Dendritic cell treated with granulocyte-macrophage colony-stimulating factor and Interleukin-4, amounts not matched to agents 40 ng/mL and 50 ng/mL, for 4 days (primary cell): Measurements from ENCODE around the gene KLHL33.

Source experiments
- H3K27ac Mint-ChIP-seq: one replicate; pipeline ENCODE4 v1.8.0; 2022; ENCODE audit warnings: mild to moderate bottlenecking, mixed read lengths
- H3K27me3 Mint-ChIP-seq: one replicate; pipeline ENCODE4 v1.8.0; 2022; ENCODE audit warnings: mild to moderate bottlenecking, mixed read lengths
- H3K36me3 Mint-ChIP-seq: one replicate; pipeline ENCODE4 v1.8.0; 2022; ENCODE audit warnings: low read depth, mixed read lengths
- H3K4me1 Mint-ChIP-seq: one replicate; pipeline ENCODE4 v1.8.0; 2022; ENCODE audit warnings: low read depth, mixed read lengths
- H3K4me3 Mint-ChIP-seq: one replicate; pipeline ENCODE4 v1.8.0; 2022; ENCODE audit warnings: mild to moderate bottlenecking, moderate library complexity, mixed read lengths
- H3K9me3 Mint-ChIP-seq: one replicate; pipeline ENCODE4 v1.8.0; 2022; ENCODE audit warnings: mixed read lengths
- intact Hi-C: fragments of 100-400 bp; cut with micrococcal nuclease; formaldehyde crosslinking; loops from one replicate; pipeline ENCODE4 v1.15.0; 2022

Gene KLHL33

GRCh38 chr14:20435582-20436362 is at the start of gene KLHL33:
Gene KLHL33 (minus strand): TSS chr14:20436166. CDS start chr14:20435811, 355 bp downstream.
- H3K27me3 Mint-ChIP-seq: peaks cover 5% of the 10 kb centered on the region
- intact Hi-C loops: no loop called here
- H3K9me3 Mint-ChIP-seq: peaks cover 10% of the 10 kb centered on the region
- H3K4me3 Mint-ChIP-seq: no peak within 1 kb of the TSS
- peaks cover 59% of the 10 kb centered on the region for H3K4me1 Mint-ChIP-seq
- peak within 1 kb of the TSS; percentile 60 for H3K27ac Mint-ChIP-seq
- H3K36me3 Mint-ChIP-seq: no peaks in the 10 kb centered on the region

GRCh38 chr14:20482382-20482781 is 46.4 kb upstream of the KLHL33 start:
- Mint-ChIP-seq H3K4me1 (peaks cover 18% of the 10 kb centered on the region), H3K4me3 (no peak overlapping the region), H3K27ac (no peak overlapping the region), H3K27me3 (no peaks in the 10 kb centered on the region), H3K36me3 (peaks cover 4% of the 10 kb centered on the region), H3K9me3 (no peaks in the 10 kb centered on the region)
- intact Hi-C loops: no loop called here

GRCh38 chr14:20478894-20479293 is 42.9 kb upstream of the KLHL33 start:
- H3K27me3 Mint-ChIP-seq: no peaks in the 10 kb centered on the region
- intact Hi-C loops: loop anchor here (5.0 to 10.0 kb wide), 2 partner anchors 46 to 128 kb away; no protein-coding TSS in a partner anchor
- H3K36me3 Mint-ChIP-seq: peaks cover 35% of the 10 kb centered on the region
- H3K27ac Mint-ChIP-seq: no peak overlapping the region
- H3K4me3 Mint-ChIP-seq: no peak overlapping the region
- peaks cover 30% of the 10 kb centered on the region for H3K4me1 Mint-ChIP-seq
- H3K9me3 Mint-ChIP-seq: no peaks in the 10 kb centered on the region

- H3K27ac Mint-ChIP-seq: peak overlapping the region; percentile 68
- no peak overlapping the region for H3K4me3 Mint-ChIP-seq
- H3K4me1 Mint-ChIP-seq: peaks cover 42% of the 10 kb centered on the region
- no peaks in the 10 kb centered on the region for H3K27me3 Mint-ChIP-seq
- H3K9me3 Mint-ChIP-seq: no peaks in the 10 kb centered on the region
- H3K36me3 Mint-ChIP-seq: peaks cover 50% of the 10 kb centered on the region
- intact Hi-C loops: loop anchor here (2.0 to 10.0 kb wide), 3 partner anchors 15 to 130 kb away; no protein-coding TSS in a partner anchor
Measured at GRCh38 chr14:20477211-20477876, 41.4 kb upstream of the KLHL33 start.

GRCh38 chr14:20476776-20477175 is 40.8 kb upstream of the KLHL33 start:
- intact Hi-C loops: loop anchor here (2.0 to 10.0 kb wide), 3 partner anchors 16 to 131 kb away; no protein-coding TSS in a partner anchor
- Mint-ChIP-seq H3K27me3 (no peaks in the 10 kb centered on the region), H3K4me1 (peaks cover 48% of the 10 kb centered on the region), H3K9me3 (no peaks in the 10 kb centered on the region), H3K36me3 (peaks cover 56% of the 10 kb centered on the region), H3K4me3 (no peak overlapping the region), H3K27ac (no peak overlapping the region)

- Mint-ChIP-seq H3K4me3 (no peak overlapping the region), H3K36me3 (peaks cover 68% of the 10 kb centered on the region), H3K27me3 (no peaks in the 10 kb centered on the region), H3K27ac (peak overlapping the region; percentile 43), H3K4me1 (peaks cover 68% of the 10 kb centered on the region), H3K9me3 (no peaks in the 10 kb centered on the region)
- intact Hi-C loops: loop anchor here (10.0 kb wide), 1 partner anchor 52 kb away; no protein-coding TSS in a partner anchor
Measured at GRCh38 chr14:20472536-20473169, 36.7 kb upstream of the KLHL33 start.

- H3K27me3 Mint-ChIP-seq: no peaks in the 10 kb centered on the region
Measured at GRCh38 chr14:20470603-20470901, 34.6 kb upstream of the KLHL33 start.

GRCh38 chr14:20469890-20470602 is 34.1 kb upstream of the KLHL33 start:
- H3K4me3 Mint-ChIP-seq: peak overlapping the region; percentile 92
- H3K4me1 Mint-ChIP-seq: peaks cover 48% of the 10 kb centered on the region
- H3K27ac Mint-ChIP-seq: peak overlapping the region; percentile 91
- intact Hi-C loops: loop anchor here (1.0 to 10.0 kb wide), 3 partner anchors 9 to 55 kb away; partner anchors contain the start of genes APEX1, OSGEP and PIP4P1
- H3K36me3 Mint-ChIP-seq: peaks cover 47% of the 10 kb centered on the region
- no peaks in the 10 kb centered on the region for H3K9me3 Mint-ChIP-seq
- H3K27me3 Mint-ChIP-seq: no peaks in the 10 kb centered on the region

More at GRCh38 chr14:20470603-20470901, 34.6 kb upstream of the KLHL33 start:
- intact Hi-C loops: loop anchor here (10.0 kb wide), 1 partner anchor 54 kb away; no protein-coding TSS in a partner anchor
- Mint-ChIP-seq H3K4me3 (peak overlapping the region; percentile 92), H3K36me3 (peaks cover 52% of the 10 kb centered on the region), H3K27ac (peak overlapping the region; percentile 91), H3K4me1 (peaks cover 53% of the 10 kb centered on the region), H3K9me3 (no peaks in the 10 kb centered on the region)

- Mint-ChIP-seq H3K4me1 (peaks cover 48% of the 10 kb centered on the region), H3K4me3 (peak within 1 kb of the TSS; percentile 92), H3K36me3 (peaks cover 40% of the 10 kb centered on the region), H3K27ac (peak within 1 kb of the TSS; percentile 91), H3K27me3 (no peaks in the 10 kb centered on the region), H3K9me3 (no peaks in the 10 kb centered on the region)
- intact Hi-C loops: loop anchor here (1.0 to 2.0 kb wide), 2 partner anchors 8 to 15 kb away; partner anchors contain the start of genes APEX1, OSGEP and PIP4P1
Measured at GRCh38 chr14:20469242-20469889, 33.4 kb upstream of the KLHL33 start, which contains the start of gene PNP. Gene PNP (plus strand): TSS chr14:20469406. CDS start chr14:20469525, 119 bp downstream.

GRCh38 chr14:20468764-20469241 is 32.8 kb upstream of the KLHL33 start:
- no peaks in the 10 kb centered on the region for H3K27me3 Mint-ChIP-seq
- peaks cover 44% of the 10 kb centered on the region for H3K4me1 Mint-ChIP-seq
- peak overlapping the region; percentile 91 for H3K27ac Mint-ChIP-seq
- H3K4me3 Mint-ChIP-seq: peak overlapping the region; percentile 92
- no peaks in the 10 kb centered on the region for H3K9me3 Mint-ChIP-seq
- peaks cover 34% of the 10 kb centered on the region for H3K36me3 Mint-ChIP-seq
- intact Hi-C loops: loop anchor here (1.0 to 2.0 kb wide), 2 partner anchors 8 to 14 kb away; partner anchors contain the start of genes APEX1, OSGEP and PIP4P1

GRCh38 chr14:20461225-20462141 is 25.5 kb upstream of the KLHL33 start, which contains the start of gene PIP4P1:
Gene PIP4P1 (minus strand): TSS chr14:20461434. CDS start chr14:20461325, 109 bp downstream.
- Mint-ChIP-seq H3K4me3 (peak within 1 kb of the TSS; percentile 97), H3K27me3 (no peaks in the 10 kb centered on the region), H3K9me3 (no peaks in the 10 kb centered on the region), H3K4me1 (peaks cover 30% of the 10 kb centered on the region), H3K27ac (peak within 1 kb of the TSS; percentile 88), H3K36me3 (no peaks in the 10 kb centered on the region)
- intact Hi-C loops: loop anchor here (1.0 kb wide), 1 partner anchor 8 kb away; the partner anchor contains the start of gene PNP
